Measurements from ENCODE around the gene CMTM7.

Gene CMTM7

GRCh38 chr3:32399030-32399620 lies 7.5 kb downstream of the CMTM7 start:
- Histone ChIP-seq H3K9ac (no peak overlapping the region), H3K79me2 (no peaks in the 10 kb centered on the region), H2AFZ (no peak overlapping the region), H3K27me3 (ENCODE audit: control insufficient read depth, insufficient read depth, low read length) (no peaks in the 10 kb centered on the region), H3K4me3 (ENCODE audit: low read depth, low read length) (no peak overlapping the region), H3K27ac (no peak overlapping the region), H3K36me3 (ENCODE audit: control insufficient read depth, insufficient read depth, low read length) (no peaks in the 10 kb centered on the region), H3K9me3 (ENCODE audit: control insufficient read depth, low read length) (no peaks in the 10 kb centered on the region), H3K4me1 (no peaks in the 10 kb centered on the region), H3K4me2 (ENCODE audit: low read length) (no peak overlapping the region)
- TF ChIP-seq CTCF (IDR thresholded peaks at IDR 0.05), result peak; percentile 63

- Histone ChIP-seq H3K4me3 (ENCODE audit: low read depth, low read length) (no peak overlapping the region), H3K27me3 (ENCODE audit: control insufficient read depth, insufficient read depth, low read length) (no peaks in the 10 kb centered on the region), H3K9ac (no peak overlapping the region), H2AFZ (peak overlapping the region; percentile 99), H3K27ac (peak overlapping the region; percentile 69), H3K4me1 (no peaks in the 10 kb centered on the region), H3K79me2 (no peaks in the 10 kb centered on the region), H3K9me3 (ENCODE audit: control insufficient read depth, low read length) (no peaks in the 10 kb centered on the region), H3K4me2 (ENCODE audit: low read length) (peak overlapping the region; percentile 39), H3K36me3 (ENCODE audit: control insufficient read depth, insufficient read depth, low read length) (no peaks in the 10 kb centered on the region)
- no peak for TF ChIP-seq CTCF (IDR thresholded peaks at IDR 0.05)
Measured at GRCh38 chr3:32401126-32401525, 9.5 kb downstream of the CMTM7 start.

GRCh38 chr3:32401556-32402081 lies 10.0 kb downstream of the CMTM7 start:
- no peaks in the 10 kb centered on the region for H3K36me3 ChIP-seq (ENCODE audit: control insufficient read depth, insufficient read depth, low read length)
- peak overlapping the region; percentile 23 for H3K4me3 ChIP-seq (ENCODE audit: low read depth, low read length)
- no peak for TF ChIP-seq CTCF (IDR thresholded peaks at IDR 0.05)
- peak overlapping the region; percentile 99 for H2AFZ ChIP-seq
- H3K27ac ChIP-seq, result peak overlapping the region; percentile 69
- H3K9me3 ChIP-seq (ENCODE audit: control insufficient read depth, low read length), result no peaks in the 10 kb centered on the region
- H3K27me3 ChIP-seq (ENCODE audit: control insufficient read depth, insufficient read depth, low read length), result no peaks in the 10 kb centered on the region
- H3K79me2 ChIP-seq, result no peaks in the 10 kb centered on the region
- no peaks in the 10 kb centered on the region for H3K4me1 ChIP-seq
- peak overlapping the region; percentile 39 for H3K4me2 ChIP-seq (ENCODE audit: low read length)
- H3K9ac ChIP-seq, result peak overlapping the region; percentile 42

GRCh38 chr3:32403663-32404062 lies 12.0 kb downstream of the CMTM7 start:
- Histone ChIP-seq H3K9me3 (ENCODE audit: control insufficient read depth, low read length) (no peaks in the 10 kb centered on the region), H3K4me1 (no peaks in the 10 kb centered on the region), H3K4me2 (ENCODE audit: low read length) (no peak overlapping the region), H3K9ac (no peak overlapping the region), H3K4me3 (ENCODE audit: low read depth, low read length) (no peak overlapping the region), H3K27ac (no peak overlapping the region), H3K79me2 (no peaks in the 10 kb centered on the region), H2AFZ (no peak overlapping the region), H3K27me3 (ENCODE audit: control insufficient read depth, insufficient read depth, low read length) (no peaks in the 10 kb centered on the region), H3K36me3 (ENCODE audit: control insufficient read depth, insufficient read depth, low read length) (no peaks in the 10 kb centered on the region)
- no peak for TF ChIP-seq CTCF (IDR thresholded peaks at IDR 0.05)

- Histone ChIP-seq H3K4me1 (no peaks in the 10 kb centered on the region), H3K79me2 (no peaks in the 10 kb centered on the region), H3K9me3 (ENCODE audit: control insufficient read depth, low read length) (no peaks in the 10 kb centered on the region), H3K4me2 (ENCODE audit: low read length) (no peak overlapping the region), H2AFZ (no peak overlapping the region), H3K9ac (no peak overlapping the region), H3K36me3 (ENCODE audit: control insufficient read depth, insufficient read depth, low read length) (no peaks in the 10 kb centered on the region), H3K27me3 (ENCODE audit: control insufficient read depth, insufficient read depth, low read length) (no peaks in the 10 kb centered on the region), H3K4me3 (ENCODE audit: low read depth, low read length) (no peak overlapping the region), H3K27ac (no peak overlapping the region)
- no peak for TF ChIP-seq CTCF (IDR thresholded peaks at IDR 0.05)
Measured at GRCh38 chr3:32404714-32405113, 13.1 kb downstream of the CMTM7 start.
